Right forelimb (tissue), 1 donor: ENCODE results near the gene RSPH1.

ENCODE experiments used
- DNase-seq: peaks from one replicate; pipeline ENCODE4 v3.0.0-alpha.2; 2018

Gene RSPH1

DNA sequence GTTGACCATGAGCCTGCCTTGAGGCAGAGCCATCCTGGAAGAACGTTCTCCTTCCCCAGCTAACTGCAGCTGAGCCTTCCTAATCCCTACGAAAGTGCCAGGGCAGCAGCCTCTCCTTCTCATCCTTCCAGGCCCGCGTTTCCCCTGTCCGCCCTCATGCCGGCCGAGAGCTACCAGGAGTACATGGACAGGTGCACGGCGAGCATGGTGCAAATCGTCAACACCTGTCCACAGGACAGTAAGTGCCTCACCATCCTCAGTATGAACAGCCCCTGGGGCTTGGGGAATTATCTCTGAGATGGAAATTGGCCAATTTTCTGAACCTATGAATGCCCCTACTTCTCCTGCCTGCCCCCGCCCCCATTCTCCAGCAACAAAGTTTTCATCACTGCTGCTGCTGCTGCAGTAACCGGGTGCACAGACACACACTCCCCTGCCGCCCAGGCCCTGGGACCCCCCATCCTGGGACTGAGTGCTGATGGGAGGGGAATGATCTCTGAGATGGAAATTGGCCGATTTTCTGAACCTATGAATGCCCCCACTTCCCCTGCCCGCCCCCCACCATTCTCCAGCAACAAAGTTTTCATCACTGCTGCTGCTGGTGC lies 52.7 kb downstream of the RSPH1 start:
- no peak for DNase-seq

DNA sequence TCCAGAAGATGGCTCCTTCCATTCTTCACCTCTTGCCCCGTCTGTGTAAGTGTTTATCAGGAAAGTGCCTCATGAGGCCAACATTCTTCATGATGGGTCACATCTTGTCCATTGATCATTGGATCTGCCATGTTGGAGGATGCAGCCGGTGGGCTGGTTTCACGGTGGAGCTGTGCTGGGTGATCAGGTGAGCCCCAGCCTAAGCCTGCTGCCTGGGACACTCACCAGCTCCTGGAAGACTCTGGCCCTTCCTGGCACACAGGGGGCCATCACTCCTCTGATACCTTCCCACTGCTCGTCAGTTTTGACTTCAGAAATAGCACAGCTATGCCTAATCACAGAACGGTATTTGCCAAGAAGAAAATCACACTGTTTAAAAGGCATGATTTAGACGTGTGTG lies 54.1 kb downstream of the RSPH1 start:
- DNase-seq: no peak

DNA sequence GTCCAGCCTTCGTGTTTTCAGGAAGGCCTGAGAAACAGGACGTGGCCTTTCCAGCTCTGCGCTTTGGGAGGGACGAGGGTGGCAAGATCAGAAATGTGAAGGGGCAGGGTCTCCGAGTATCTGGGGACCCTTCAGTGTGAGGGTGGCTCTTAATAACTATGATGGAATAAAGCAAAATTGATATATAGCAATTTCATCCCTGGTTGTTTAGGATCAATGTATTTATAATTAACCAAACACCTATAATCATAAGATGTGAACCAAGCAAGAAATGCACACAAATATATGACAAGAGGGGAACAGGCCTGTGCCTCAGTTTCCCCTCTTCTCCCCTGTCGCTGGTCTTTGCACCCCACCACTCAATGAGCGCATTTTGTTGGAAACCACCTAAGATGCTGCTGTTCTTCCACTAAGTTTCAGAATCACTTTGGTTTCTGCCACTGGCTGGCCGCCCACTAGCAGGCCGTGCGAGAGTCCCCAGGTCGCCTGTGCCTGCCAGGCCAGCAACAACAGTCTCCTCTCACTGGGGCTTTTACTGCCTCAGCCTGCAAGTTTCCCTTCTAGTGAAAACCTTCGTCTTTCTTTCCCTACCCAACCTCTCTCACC lies 55.7 kb downstream of the RSPH1 start:
- no peak for DNase-seq

DNA sequence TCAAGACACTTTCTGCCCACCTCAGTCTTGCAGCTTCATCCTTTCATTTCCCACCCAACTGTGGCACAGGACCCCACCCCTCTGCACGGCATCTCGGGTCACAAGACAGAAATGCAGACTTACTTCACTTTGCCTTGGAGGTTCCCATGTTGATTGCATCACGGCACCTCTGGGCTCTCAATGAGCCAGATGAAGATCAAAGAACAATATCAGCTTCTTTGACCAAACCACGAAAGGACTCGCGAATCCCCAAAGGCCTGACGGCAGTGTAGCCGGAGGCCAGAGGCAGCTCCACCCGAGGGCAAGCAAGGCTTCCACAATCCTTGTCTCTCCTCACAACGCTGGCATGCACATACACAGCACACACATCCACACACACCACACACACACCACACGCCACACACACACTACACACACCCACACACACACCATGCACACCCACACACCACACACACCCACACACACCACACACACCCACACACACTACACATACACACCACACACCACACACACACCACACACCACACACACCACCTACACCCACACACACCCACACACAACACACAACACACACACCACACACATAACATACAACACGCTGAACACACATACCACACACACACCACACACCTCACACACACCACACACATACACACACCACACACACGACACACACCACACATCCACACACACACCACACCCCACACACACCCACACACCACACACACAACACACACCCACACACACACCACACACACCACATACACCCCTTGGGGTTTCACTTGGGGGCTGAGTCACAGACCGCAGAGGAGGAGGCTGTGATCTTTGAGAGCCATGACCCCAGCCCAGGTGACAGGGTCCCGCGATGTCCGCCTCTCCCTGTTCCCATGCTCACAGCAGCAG lies 56.5 kb downstream of the RSPH1 start:
- no peak for DNase-seq

DNA sequence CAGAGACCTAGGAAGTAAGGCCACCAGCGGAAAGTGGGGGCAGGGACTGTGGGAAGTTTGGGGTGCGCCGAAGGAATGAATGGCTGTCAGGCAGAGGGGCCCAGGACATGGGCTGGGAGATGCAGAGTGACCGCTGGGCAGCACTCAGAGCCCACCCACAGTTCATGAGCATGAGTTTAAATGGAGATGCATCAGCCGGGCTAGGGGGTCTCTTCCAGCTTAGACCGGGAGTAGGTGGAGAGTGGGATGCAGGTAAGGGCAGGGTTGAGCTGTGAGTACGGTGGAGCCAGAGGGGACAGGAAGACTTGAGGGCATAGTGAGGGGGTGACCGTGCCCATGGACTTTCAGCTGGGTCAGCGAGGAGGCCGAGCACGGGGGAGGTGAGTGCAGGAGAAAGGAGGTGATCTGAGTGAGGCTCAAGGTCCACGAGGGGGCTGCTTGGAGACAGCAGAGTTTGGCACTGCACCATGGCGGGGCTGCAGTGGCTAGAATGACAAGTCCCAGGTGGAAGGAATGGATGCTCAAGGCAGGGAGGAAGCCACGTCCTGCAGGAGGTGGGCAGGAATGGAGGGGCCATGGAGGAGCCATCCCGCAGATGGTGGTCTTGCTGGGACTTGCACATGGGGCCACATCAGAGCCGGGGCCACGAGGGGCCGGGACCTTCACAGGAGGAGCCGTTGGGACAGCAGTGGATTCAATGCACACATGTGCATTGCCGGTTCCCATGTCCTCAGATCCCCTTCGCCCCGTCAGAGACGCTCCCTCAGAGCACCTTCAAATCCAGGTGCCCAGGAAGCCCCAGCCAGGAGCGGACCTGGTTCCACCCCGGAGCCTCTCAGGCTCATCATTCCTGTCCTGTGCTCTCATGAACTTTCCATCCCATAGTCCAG lies 57.5 kb downstream of the RSPH1 start:
- DNase-seq: no peak

DNA sequence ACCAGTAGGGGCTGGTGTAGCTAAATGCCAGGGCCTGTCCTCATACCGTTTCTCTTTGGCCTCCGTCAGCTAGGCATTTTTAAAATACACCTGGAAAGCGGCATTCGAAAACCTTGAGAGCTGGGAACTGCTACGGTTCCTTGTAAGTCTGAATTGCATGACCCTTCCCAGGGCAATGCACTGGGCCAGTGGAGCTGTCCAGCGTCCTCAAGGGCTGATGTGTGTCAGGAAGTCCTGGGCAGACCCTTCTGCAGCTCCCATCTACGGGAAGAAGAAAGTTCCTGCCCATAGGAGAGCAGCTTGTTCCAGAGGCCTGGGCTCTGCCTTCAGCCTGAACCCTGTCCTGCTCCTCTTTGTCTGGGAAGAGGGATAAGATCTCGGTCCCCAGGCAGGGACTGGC lies 58.2 kb downstream of the RSPH1 start:
- no peak for DNase-seq

DNA sequence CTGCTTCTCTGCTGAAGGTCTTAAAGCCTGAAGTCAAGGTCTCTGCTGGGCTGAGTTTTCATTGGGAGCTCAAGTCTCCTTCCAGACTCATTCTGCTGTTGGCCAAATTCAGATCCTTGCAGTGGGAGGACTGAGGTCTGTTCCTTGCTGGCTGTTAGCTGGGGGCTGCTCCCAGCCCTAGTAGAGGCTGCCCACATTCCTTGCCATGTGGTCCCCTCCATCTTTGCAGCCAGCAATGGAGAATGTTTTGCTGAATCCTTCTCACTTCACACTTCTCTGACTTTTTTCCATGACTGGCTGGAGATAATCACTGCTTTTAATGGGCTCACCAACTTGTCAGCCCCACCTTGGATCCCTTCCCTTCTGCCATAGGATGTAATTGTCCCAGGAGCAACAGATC lies 59.1 kb downstream of the RSPH1 start:
- DNase-seq: no peak

DNA sequence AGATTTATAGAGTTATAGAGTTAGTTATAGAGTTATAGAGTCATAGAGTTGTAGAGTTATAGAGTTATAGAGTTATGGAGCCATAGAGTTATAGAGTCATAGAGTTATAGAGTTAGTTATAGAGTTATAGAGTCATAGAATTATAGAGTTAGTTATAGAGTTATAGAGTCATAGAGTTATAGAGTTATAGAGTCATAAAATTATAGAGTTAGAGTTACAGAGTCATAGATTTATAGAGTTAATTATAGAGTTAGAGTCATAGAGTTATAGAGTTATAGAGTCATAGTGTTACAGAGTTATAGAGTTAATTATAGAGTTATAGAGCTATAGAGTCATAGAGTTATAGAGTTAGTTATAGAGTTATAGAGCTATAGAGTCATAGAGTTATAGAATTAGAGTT lies 60.2 kb downstream of the RSPH1 start:
- no peak for DNase-seq

DNA sequence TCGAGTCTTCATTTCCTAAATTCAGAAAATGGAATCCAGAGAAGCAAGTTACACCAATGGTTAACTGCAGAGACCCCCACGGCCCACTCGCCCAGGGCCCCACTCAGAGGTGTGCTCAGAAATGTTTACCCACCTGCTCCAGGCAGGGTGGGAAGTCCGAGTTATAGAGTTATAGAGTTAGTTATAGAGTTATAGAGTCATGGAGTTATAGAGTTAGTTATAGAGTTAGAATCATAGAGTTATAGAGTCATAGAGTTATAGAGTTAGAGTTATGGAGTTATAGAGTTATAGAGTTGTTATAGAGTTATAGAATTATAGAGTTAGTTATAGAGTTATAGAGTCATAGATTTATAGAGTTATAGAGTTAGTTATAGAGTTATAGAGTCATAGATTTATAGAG lies 60.6 kb downstream of the RSPH1 start:
- no peak for DNase-seq

DNA sequence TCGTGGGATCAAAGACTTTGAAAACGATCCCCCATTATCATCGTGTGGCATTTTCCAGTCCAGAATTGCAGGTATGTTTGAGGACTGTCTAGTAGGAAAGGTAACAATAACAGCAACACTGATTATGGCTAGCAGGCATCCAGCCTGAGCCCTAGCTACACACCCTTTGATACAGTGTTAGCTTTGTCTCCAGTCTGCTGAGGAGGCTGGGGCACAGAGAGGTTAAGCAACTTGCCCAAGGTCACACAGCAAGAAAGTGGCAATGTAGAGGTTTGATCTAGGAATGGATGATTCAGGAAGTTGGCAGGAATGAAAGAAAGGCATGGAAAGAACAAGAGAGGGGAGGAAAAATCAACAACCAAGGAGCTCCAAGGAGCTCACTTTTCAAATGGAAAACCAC lies 61.1 kb downstream of the RSPH1 start:
- no peak for DNase-seq

DNA sequence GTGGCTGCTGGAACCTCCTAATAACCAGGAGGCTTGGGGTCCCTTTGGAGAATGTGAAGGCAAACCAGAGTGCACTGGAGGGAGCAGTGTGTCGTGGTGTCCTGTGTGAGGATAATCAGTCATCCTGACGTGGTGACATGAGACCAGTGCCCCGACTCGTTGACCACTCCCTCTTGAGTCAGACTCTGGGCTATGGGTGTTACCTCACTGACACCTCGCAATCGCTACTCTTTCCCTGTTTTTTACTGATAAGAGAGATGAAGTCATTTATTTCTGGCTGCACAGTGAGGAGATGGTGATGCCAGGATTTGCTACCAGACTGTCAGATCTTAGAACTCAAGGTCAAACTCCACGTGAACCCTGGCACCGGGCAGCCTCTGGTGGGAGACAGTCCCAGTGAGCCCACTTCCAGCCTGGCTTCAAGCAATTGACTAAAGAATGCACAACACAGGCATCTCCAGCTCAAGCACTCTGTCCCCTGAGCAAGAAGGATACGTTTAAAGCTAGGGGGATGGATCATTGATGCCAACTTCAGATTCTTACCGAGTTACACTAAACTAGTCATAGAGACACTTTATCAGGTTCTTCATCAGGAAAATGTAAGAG lies 62.0 kb downstream of the RSPH1 start:
- no peak for DNase-seq

DNA sequence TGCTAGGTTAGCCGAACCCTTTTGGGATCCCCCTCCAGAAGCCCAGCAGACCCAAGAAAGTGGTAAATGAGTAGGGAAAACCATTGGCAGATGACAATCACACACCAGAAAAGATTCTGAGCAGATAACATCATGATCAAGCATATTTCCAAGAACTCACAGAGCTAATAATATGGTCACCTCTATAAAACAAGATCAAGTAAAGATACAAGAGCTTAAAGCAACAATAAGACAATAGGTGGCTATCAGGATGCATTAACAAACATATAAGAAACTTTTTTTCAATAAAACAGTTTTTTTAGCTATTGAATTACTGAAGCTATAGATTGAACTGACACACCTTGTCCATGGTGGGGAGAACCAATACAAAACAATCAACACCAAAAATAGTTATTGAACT lies 63.3 kb downstream of the RSPH1 start:
- no peak for DNase-seq

DNA sequence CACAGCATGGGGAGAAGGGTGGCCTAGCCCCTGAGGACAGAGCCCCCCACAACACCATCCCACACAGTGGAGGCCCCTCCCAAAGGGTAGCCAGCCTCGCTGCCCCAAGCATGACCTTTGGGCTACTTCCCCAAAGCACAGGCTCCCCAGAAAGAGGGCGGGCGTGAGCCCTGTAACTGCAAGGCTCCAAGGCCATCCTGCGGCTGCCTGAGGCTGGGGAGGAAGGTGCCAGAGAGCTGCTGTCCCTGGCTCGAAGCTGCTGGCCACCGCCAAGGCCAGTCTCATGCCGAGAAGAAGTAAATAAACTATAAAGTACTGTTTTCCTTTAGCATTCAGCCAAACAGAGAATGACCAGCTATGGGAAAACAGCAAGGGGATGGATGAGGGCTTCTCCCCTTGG lies 64.8 kb downstream of the RSPH1 start:
- no peak for DNase-seq

DNA sequence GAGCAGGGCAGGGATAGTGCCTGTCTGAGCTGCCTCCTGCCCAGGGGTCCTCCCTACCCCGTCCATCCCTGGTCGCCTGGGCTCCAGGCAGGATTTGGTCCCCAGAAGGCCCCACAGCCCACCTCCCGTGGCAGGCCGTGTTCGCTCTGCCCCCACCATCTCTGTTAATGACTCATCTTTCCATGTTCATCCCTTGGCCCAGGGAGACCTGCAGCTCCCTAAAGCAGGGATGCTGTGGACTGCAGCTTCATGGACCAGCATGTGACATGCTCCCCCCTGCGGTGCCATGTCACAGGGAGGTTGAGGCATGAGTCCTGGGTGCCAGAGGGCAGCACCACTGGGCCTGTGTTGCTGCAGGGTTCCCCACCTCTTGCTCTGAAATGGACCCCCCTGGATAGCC lies 65.5 kb downstream of the RSPH1 start:
- no peak for DNase-seq

DNA sequence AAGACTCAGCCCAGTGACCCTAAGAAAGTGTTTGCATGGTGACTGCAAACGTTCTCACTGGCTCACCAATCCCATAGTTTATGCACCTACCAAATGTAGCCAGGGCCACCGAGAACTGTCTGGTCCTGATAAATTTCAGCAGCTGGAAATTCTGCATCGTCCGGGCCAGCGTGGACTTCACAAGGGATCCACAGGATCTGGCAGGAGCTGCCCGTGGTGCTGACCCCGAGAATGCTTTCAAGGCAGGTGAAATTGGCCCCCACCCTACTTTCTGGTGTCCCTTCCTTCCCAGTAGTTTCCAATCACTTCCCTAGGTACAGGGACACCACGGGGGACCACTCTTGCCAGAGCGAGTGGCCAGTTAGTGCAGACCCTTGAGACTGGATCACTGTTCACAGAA lies 66.2 kb downstream of the RSPH1 start:
- DNase-seq: no peak

DNA sequence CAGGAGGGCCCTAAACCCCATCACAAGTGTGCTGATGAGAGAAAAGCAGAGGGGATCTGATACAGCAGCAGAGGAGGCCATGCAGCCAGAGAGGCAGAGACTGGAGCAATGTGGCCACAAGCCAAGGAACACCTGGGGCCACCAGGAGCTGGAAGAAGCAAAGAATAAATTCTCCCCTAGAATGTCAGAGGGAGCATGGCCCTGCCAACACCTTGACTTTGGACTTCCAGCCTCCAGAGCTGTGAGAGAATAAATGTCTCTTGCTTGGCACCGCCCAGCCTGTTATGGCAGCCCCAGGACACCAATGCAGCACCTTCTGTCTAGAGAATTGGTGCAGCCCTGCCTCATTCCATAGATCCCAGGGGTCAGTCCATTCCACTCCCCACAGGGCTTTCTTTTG lies 67.0 kb downstream of the RSPH1 start:
- DNase-seq: no peak

DNA sequence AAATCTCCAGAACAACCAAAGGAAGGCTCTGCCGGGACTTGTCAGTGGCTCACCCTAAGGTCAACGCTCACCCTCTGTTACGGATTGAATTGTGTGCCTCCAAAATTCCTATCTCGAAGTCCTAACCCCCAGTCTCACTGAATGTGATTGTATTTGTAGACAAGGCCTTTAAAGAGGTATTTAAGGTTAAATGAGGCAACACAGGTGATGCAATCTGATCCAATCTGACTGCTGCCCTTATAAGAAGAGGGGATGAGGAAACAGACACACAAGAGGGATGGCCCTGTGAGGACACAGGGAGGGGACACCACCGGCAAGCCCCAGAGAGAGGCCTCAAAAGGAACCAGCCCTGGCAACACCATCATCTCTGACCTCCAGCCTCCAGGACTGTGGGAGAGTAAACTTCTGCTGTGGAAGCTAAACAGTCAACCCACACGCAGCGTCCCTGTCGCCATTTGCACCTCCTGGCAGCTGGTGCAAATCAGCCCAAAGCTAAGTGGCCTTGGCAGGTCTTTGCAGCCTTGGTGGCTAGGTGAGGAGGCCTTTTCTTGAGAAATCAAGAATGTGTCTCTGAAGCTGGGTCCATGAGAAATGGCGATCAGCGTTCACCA lies 68.1 kb downstream of the RSPH1 start:
- DNase-seq: no peak

DNA sequence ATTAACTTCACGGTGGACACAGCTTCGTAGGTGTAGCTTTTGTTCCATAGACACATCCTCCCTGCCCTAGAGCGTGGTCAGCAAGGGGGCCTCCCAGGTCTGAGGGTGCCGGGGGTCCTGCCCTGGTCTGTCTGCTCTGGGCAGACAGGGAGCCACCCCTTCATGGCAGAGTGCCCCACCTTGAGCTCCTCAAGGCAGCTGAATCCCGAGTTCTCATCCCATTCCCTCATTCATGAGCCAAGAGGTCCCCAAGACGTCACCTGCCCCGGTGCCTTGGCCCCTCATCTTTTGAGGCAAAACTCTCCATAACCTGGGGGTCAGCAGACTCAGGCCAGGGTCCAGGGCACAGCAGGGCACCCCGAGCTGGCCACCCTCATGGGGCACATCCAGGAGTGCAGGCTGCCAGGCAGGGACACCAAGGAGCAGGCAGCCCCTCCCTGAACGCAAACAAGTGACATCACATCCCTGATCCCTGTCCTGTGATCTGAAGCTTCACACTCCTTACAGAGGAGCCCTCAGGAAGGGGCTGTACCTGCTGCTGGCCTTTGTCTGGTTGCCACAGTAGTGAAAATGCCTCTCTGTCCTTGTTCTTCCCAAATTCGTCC lies 69.0 kb downstream of the RSPH1 start:
- no peak for DNase-seq

DNA sequence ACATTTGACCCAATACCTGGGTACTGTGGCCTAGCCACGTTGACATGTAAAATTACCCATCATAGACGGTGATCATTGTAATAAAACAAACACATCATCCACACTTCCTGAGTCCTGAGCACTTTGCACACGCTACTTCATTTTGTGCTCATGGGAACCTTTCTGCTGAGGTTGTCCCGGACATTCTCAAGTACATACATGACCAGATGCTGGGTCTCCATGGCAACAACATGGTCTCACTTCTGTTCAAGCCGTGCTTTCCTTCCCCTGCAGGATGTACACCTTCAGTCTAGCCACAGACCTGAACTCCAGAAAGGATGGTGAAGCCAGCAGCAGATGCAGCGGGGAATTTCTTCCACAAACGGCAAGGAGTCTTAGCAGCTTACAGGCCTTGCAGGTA lies 69.6 kb downstream of the RSPH1 start:
- no peak for DNase-seq

DNA sequence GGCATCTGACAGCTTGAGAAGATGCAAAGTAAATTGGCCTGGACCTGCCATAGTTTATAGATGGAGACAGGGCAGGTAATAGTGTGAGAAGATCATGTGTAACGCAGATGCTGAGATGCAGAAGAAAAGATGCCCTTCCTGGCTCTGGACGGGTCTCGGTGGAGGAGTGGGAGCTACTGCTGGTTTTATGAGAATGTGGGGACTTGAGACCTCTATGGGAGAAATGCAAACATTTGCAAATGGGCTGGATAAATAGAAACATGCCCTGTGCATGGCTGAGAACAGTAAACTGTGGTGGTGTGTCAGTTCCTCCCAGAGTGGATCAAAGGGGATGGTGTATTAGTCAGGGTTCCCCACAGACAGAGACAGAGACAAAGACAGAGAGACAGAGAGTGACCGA lies 70.4 kb downstream of the RSPH1 start:
- no peak for DNase-seq

DNA sequence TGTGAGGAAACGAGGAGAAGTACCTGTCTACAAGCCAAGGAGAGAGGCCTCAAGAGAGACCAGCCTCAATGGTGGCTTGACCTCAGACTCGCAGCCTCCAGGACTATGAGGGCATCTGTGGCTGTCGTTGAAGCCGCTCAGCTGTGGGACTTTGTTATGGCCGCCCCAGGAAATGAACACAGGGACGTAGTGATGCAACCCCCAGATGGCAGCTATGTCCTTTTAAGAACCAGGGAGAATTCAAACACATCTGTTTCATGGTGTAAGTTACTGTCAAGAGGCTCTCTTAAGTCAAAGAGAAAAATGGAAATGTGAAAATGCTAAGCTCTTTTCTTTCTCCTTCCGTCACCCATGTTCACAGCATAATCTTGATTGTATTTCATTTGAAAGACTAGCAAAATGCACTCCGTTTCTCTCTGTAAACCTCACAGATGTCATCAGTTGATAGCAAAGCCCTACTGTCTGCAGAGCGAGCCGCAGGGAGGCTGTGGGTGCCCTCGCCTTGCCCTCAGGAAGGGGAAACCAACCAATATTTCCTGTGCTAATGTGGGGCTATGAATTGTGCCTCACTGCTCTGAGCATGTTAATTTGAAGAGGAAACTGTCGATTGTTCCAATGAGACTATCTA lies 71.0 kb downstream of the RSPH1 start:
- no peak for DNase-seq
